Tongue (tissue), 2 donors: ENCODE measurements around the gene KCNIP1. TPM values are rescaled to one million over a fixed set of nuclear protein-coding genes. Genes with fewer than 3 reads are reported as not detected.
A peak's percentile ranks its signal among the peaks of the same experiment; 100 is the strongest.

Experiments
- DNase-seq: peaks from one replicate; pipeline ENCODE4 v3.0.0-alpha.2; 2015
- total RNA-seq: library from RNA; depleted of rRNA; stranded (reverse); fragments of >200 nt; gene quantifications from one replicate; pipeline ENCODE4 v1.2.3, GENCODE V29; 2014

Gene KCNIP1
- total RNA-seq, 1 donor from 2014 or later = 4.2 TPM

- no peak for DNase-seq
These were observed 125.1 kb downstream of the KCNIP1 start for GRCh38 chr5:170628691-170629565.

GRCh38 chr5:170629566-170630175, 125.9 kb downstream of the KCNIP1 start:
- no peak for DNase-seq

GRCh38 chr5:170630226-170630625, 126.4 kb downstream of the KCNIP1 start:
- no peak for DNase-seq

GRCh38 chr5:170630711-170631141, 126.9 kb downstream of the KCNIP1 start:
- no peak for DNase-seq

GRCh38 chr5:170631466-170632195, 127.8 kb downstream of the KCNIP1 start:
- peak; percentile 81 for DNase-seq

GRCh38 chr5:170632266-170632984, 128.6 kb downstream of the KCNIP1 start:
- DNase-seq = peak; percentile 30

GRCh38 chr5:170632985-170633234, 129.1 kb downstream of the KCNIP1 start:
- DNase-seq = peak; percentile 90

GRCh38 chr5:170633235-170634081, 129.6 kb downstream of the KCNIP1 start:
- DNase-seq = peak; percentile 90

- DNase-seq = no peak
These were observed 130.6 kb downstream of the KCNIP1 start for GRCh38 chr5:170634256-170634990.

- DNase-seq = no peak
These were observed 131.9 kb downstream of the KCNIP1 start for GRCh38 chr5:170635706-170636105.

GRCh38 chr5:170636206-170636605, 132.4 kb downstream of the KCNIP1 start:
- DNase-seq = no peak

GRCh38 chr5:170636801-170637477, 133.1 kb downstream of the KCNIP1 start:
- no peak for DNase-seq

GRCh38 chr5:170638051-170638450, 134.2 kb downstream of the KCNIP1 start:
- DNase-seq = no peak

- peak; percentile 80 for DNase-seq
These were observed 134.8 kb downstream of the KCNIP1 start for GRCh38 chr5:170638454-170639220.

GRCh38 chr5:170639221-170639925, 135.6 kb downstream of the KCNIP1 start:
- no peak for DNase-seq

- no peak for DNase-seq
These were observed 137.1 kb downstream of the KCNIP1 start for GRCh38 chr5:170640731-170641588.

- no peak for DNase-seq
These were observed 137.8 kb downstream of the KCNIP1 start for GRCh38 chr5:170641589-170642031.
